Ovary (tissue), 3 donors: ENCODE results near the gene FAM131A.

ENCODE experiments used
- EP300 ChIP-seq: sonication (generic); formaldehyde crosslinking; IDR thresholded peaks from one replicate; pipeline ENCODE4 v1.6.1; 2017; ENCODE audit warnings: antibody characterized with exemption
- POLR2A ChIP-seq: fragments of 450-650 bp; IDR thresholded peaks from one replicate; pipeline ENCODE4 v1.6.1; 2017; ENCODE audit warnings: antibody characterized with exemption, mild to moderate bottlenecking, moderate library complexity
- TF ChIP-seq, protein P1 (sequence below), 3 donors: fragments of 450-650 bp in 2 of 3; fragments of 200-600 bp in 1 of 3; IDR thresholded peaks; one replicate each; pipeline versions ENCODE4 v1.5.1 to v1.8.0; 2016 to 2022; ENCODE audit warnings: antibody characterized with exemption in 3 of 3, mild to moderate bottlenecking in 1 of 3
- donor health status: DM: no; HTN: no; CAD: no.

GRCh38 chr3:184333190-184333589, 4.2 kb upstream of the FAM131A start:
- TF ChIP-seq, protein P1, sequence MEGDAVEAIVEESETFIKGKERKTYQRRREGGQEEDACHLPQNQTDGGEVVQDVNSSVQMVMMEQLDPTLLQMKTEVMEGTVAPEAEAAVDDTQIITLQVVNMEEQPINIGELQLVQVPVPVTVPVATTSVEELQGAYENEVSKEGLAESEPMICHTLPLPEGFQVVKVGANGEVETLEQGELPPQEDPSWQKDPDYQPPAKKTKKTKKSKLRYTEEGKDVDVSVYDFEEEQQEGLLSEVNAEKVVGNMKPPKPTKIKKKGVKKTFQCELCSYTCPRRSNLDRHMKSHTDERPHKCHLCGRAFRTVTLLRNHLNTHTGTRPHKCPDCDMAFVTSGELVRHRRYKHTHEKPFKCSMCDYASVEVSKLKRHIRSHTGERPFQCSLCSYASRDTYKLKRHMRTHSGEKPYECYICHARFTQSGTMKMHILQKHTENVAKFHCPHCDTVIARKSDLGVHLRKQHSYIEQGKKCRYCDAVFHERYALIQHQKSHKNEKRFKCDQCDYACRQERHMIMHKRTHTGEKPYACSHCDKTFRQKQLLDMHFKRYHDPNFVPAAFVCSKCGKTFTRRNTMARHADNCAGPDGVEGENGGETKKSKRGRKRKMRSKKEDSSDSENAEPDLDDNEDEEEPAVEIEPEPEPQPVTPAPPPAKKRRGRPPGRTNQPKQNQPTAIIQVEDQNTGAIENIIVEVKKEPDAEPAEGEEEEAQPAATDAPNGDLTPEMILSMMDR (IDR thresholded peaks at IDR 0.05), result no peak
- TF ChIP-seq EP300 (no peak), POLR2A (no peak)
